ENCODE measurements around the gene DCLRE1B. TPM values are rescaled to one million over a fixed set of nuclear protein-coding genes. Genes with fewer than 3 reads are reported as not detected.

Gene DCLRE1B
- total and polyA plus RNA-seq, 4 donors = 0.82 to 6.6 (median 1.2) TPM

GRCh38 chr1:113942527-113942926 lies 37.4 kb downstream of the DCLRE1B start:
- Histone ChIP-seq H3K4me3 (ENCODE audit: low read depth in 1 of 3, low read length in 3 of 3) (no peak overlapping the region), H3K36me3 (ENCODE audit: control insufficient read depth in 4 of 4, insufficient read depth in 3 of 4, low read depth in 1 of 4, low read length in 3 of 4) (peaks cover 0 to 9% (median 4%) of the 10 kb centered on the region in 4 donors), H3K9me3 (ENCODE audit: control insufficient read depth in 4 of 4, low read length in 3 of 4) (no peaks in the 10 kb centered on the region), H3K27me3 (ENCODE audit: control insufficient read depth in 4 of 4, insufficient read depth in 4 of 4, low read length in 3 of 4) (no peaks in the 10 kb centered on the region), H3K9ac (ENCODE audit: low read depth in 1 of 2, low read length in 2 of 2) (no peak overlapping the region), H3K27ac (ENCODE audit: low read depth in 1 of 2, low read length in 2 of 2) (no peak overlapping the region), H3K4me1 (ENCODE audit: control insufficient read depth in 4 of 4, insufficient read depth in 4 of 4, low read length in 3 of 4) (peaks cover 5 to 26% (median 15%) of the 10 kb centered on the region in 4 donors)
- TF ChIP-seq RXRA (IDR thresholded peaks at IDR 0.05) = no peak
- no peak for TF ChIP-seq TAF1 (conservative IDR thresholded peaks at IDR 0.05)
- TF ChIP-seq HNF4G (IDR thresholded peaks at IDR 0.05) = no peak
- TF ChIP-seq CTCF (IDR thresholded peaks at IDR 0.05; ENCODE audit: low read depth, low read length, missing input control) = no peak
- no peak for DNase-seq (ENCODE audit: low spot score)

GRCh38 chr1:113943028-113943811 lies 38.1 kb downstream of the DCLRE1B start:
- Histone ChIP-seq H3K27ac (ENCODE audit: low read depth in 1 of 2, low read length in 2 of 2) (no peak overlapping the region), H3K9ac (ENCODE audit: low read depth in 1 of 2, low read length in 2 of 2) (no peak overlapping the region), H3K36me3 (ENCODE audit: control insufficient read depth in 4 of 4, insufficient read depth in 3 of 4, low read depth in 1 of 4, low read length in 3 of 4) (peaks cover 0 to 9% (median 4%) of the 10 kb centered on the region in 4 donors), H3K4me1 (ENCODE audit: control insufficient read depth in 4 of 4, insufficient read depth in 4 of 4, low read length in 3 of 4) (peaks cover 5 to 30% (median 20%) of the 10 kb centered on the region in 4 donors), H3K9me3 (ENCODE audit: control insufficient read depth in 4 of 4, low read length in 3 of 4) (no peaks in the 10 kb centered on the region), H3K4me3 (ENCODE audit: low read depth in 1 of 3, low read length in 3 of 3) (no peak overlapping the region), H3K27me3 (ENCODE audit: control insufficient read depth in 4 of 4, insufficient read depth in 4 of 4, low read length in 3 of 4) (no peaks in the 10 kb centered on the region)
- TF ChIP-seq GABPA (IDR thresholded peaks at IDR 0.05 in 1 of 2, conservative IDR thresholded peaks at IDR 0.05 in 1 of 2) (no peak), RXRA (IDR thresholded peaks at IDR 0.05) (peak in 1 of 2 donors; percentile 41), ZBTB33 (IDR thresholded peaks at IDR 0.05) (no peak), SP1 (IDR thresholded peaks at IDR 0.05) (no peak), TAF1 (conservative IDR thresholded peaks at IDR 0.05) (no peak), NR2F2 (IDR thresholded peaks at IDR 0.05) (no peak), YY1 (IDR thresholded peaks at IDR 0.05) (no peak), CTCF (IDR thresholded peaks at IDR 0.05; ENCODE audit: low read depth, low read length, missing input control) (no peak), ATF3 (IDR thresholded peaks at IDR 0.05) (no peak), HNF4A (conservative IDR thresholded peaks at IDR 0.05) (peak; percentile 6 to 36)
- DNase-seq (ENCODE audit: low spot score) = no peak

All from liver (tissue), 9 donors.